SK-N-SH (cell line): ENCODE data around the gene INO80.

Experiments
- CHD2 ChIP-seq: fragments of 150-350 bp; IDR thresholded peaks from 2 replicates; pipeline ENCODE4 v1.6.1; 2018; ENCODE audit warnings: low read length; ENCODE audit not compliant: partially characterized antibody
- RAD21 ChIP-seq: IDR thresholded peaks from 2 replicates; pipeline ENCODE4 v1.6.1; 2012; ENCODE audit warnings: mild to moderate bottlenecking, low read length
- RCOR1 ChIP-seq: fragments of 150-350 bp; IDR thresholded peaks from 2 replicates; pipeline ENCODE4 v1.6.1; 2017; ENCODE audit warnings: antibody characterized with exemption, low read length
- TF ChIP-seq, protein P1 (sequence below): fragments of 200-600 bp; sonication (generic); IDR thresholded peaks from 2 replicates; pipeline ENCODE4 v1.6.1; 2017; ENCODE audit warnings: antibody characterized with exemption, mild to moderate bottlenecking, moderate library complexity
- TF ChIP-seq, protein P2 (sequence below): IDR thresholded peaks from 2 replicates; pipeline ENCODE4 v1.6.1; 2012; ENCODE audit warnings: mild to moderate bottlenecking, low read depth, low read length, moderate library complexity

DNA sequence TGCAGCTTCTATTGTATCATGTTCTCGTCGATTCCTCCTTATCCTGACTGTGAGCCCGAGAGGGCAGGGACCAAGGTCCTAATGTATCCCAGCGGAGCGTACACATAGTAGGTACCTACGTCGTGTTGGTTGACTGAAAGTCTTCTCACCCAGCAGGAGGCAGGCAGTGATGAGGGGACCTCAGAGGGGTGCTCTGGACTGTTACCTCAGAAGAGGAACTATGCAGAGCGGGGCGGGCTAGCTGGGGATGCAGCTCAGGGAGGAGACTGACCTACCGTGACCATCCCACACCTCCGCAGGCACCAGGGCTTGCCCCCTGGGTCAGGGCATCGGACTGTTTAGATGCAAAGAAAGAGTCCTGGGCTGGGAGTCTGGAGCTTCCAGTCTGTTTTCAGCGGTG is 151.4 kb downstream of the INO80 start:
- TF ChIP-seq, protein P1, sequence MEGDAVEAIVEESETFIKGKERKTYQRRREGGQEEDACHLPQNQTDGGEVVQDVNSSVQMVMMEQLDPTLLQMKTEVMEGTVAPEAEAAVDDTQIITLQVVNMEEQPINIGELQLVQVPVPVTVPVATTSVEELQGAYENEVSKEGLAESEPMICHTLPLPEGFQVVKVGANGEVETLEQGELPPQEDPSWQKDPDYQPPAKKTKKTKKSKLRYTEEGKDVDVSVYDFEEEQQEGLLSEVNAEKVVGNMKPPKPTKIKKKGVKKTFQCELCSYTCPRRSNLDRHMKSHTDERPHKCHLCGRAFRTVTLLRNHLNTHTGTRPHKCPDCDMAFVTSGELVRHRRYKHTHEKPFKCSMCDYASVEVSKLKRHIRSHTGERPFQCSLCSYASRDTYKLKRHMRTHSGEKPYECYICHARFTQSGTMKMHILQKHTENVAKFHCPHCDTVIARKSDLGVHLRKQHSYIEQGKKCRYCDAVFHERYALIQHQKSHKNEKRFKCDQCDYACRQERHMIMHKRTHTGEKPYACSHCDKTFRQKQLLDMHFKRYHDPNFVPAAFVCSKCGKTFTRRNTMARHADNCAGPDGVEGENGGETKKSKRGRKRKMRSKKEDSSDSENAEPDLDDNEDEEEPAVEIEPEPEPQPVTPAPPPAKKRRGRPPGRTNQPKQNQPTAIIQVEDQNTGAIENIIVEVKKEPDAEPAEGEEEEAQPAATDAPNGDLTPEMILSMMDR = no peak
- TF ChIP-seq RAD21 (no peak), CHD2 (no peak), RCOR1 (no peak)
- TF ChIP-seq, protein P2, sequence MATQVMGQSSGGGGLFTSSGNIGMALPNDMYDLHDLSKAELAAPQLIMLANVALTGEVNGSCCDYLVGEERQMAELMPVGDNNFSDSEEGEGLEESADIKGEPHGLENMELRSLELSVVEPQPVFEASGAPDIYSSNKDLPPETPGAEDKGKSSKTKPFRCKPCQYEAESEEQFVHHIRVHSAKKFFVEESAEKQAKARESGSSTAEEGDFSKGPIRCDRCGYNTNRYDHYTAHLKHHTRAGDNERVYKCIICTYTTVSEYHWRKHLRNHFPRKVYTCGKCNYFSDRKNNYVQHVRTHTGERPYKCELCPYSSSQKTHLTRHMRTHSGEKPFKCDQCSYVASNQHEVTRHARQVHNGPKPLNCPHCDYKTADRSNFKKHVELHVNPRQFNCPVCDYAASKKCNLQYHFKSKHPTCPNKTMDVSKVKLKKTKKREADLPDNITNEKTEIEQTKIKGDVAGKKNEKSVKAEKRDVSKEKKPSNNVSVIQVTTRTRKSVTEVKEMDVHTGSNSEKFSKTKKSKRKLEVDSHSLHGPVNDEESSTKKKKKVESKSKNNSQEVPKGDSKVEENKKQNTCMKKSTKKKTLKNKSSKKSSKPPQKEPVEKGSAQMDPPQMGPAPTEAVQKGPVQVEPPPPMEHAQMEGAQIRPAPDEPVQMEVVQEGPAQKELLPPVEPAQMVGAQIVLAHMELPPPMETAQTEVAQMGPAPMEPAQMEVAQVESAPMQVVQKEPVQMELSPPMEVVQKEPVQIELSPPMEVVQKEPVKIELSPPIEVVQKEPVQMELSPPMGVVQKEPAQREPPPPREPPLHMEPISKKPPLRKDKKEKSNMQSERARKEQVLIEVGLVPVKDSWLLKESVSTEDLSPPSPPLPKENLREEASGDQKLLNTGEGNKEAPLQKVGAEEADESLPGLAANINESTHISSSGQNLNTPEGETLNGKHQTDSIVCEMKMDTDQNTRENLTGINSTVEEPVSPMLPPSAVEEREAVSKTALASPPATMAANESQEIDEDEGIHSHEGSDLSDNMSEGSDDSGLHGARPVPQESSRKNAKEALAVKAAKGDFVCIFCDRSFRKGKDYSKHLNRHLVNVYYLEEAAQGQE = no peak
